Activated CD4-positive, CD25-positive, alpha-beta regulatory T cell treated with anti-CD3 and anti-CD28 coated beads, Interleukin-2, amount 50 U/mL, for 72 hours (primary cell): ENCODE results near the gene NR4A3.

Experiments used
- DNase-seq: peaks from one replicate; pipeline ENCODE4 v3.0.0; 2021

The NR4A3 gene

DNA sequence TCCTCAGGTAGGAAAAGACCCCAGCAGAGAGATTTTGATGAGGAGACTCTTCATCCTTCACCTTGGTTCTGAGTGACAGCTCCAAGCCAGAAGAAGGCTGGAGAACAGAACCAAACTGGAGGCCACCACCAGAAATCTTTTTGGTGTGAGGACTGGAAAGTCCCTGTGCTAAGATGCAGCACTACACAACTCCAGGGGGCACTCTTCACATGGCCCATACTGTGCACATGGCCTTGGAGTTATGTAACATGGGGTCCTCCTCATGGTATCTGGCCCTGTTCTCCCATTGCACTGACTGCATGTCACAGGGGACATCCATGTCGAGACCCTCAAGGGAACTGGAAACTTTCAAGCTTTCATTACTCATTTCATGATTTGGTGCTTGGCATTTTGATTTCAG lies 67.4 kb downstream of the NR4A3 start:
- DNase-seq: no peak

DNA sequence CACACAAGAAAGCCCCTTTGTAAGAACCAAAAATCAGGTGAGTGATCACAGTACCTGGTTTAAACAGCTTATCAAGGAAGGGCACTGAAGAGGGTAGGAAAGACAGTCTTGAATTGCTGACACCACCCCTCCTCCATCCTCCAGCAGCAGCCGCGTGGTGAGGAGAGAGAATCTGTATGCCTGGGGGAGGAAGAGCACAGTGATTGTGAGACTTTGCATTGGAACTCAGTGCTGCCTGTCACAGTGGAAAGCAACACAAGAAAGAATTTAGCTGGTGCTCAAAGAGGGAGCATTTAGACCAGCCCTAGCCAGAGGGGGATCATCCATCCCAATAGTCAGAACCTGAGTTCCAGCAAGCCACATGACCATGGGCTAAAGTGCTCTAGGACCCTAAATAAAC lies 73.1 kb downstream of the NR4A3 start:
- DNase-seq: no peak

DNA sequence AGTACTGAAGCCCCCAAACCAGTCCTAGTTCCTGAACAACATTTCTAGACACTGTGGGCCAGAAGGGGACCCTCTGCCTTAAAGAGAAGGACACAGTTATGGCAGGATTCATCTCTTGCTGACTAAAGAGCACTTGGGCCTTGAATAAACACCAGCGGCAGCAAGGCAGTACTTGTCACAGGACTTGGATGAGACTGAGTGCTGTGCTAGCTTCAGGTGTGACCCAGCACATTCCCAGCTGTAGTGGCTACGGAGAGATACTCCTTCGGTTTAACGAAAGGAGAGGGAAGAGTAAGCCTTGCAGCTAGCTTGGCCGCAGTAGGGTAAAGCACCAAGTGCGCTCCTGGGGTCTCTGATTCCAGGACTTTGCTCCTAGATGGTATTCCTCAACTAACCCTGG lies 73.8 kb downstream of the NR4A3 start:
- no peak for DNase-seq

DNA sequence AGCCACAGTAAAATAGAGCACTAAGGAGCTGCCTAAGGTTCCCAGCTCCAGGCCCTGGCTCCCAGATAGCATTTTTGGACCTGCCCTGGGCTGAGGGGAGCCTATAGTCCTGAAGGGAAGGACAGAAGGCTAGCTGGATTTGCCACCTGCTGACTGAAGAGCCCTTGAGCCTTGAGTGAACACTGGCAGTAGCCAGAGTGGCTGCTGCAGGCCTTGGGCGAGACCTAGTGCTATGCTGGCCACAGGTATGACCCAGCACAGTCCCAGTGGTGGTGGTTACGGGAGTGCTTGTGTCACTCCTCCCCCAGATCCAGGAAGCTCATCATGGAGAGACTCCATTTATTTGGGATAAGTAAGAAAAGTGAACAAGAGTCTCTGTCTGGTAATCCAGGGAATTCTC lies 74.4 kb downstream of the NR4A3 start:
- DNase-seq: no peak

DNA sequence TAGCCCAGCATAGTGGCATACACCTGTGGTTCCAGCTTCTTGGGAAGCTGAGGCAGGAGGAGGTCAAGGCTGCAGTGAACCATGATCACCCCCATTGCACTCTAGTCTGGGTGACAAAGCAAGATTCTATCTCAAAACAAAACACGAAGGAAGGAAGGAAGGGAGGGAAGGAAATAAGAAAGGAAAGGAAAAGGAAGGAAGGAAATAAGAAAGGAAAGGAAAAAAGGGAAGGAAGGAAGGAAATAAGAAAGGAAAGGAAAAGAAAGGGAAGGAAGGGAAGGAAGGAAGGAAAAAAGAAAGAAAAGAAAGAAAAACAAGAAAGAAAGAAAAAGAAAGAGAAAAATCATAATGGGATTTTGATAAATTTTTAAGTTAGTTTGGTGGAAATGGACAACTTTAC lies 81.7 kb downstream of the NR4A3 start:
- no peak for DNase-seq

DNA sequence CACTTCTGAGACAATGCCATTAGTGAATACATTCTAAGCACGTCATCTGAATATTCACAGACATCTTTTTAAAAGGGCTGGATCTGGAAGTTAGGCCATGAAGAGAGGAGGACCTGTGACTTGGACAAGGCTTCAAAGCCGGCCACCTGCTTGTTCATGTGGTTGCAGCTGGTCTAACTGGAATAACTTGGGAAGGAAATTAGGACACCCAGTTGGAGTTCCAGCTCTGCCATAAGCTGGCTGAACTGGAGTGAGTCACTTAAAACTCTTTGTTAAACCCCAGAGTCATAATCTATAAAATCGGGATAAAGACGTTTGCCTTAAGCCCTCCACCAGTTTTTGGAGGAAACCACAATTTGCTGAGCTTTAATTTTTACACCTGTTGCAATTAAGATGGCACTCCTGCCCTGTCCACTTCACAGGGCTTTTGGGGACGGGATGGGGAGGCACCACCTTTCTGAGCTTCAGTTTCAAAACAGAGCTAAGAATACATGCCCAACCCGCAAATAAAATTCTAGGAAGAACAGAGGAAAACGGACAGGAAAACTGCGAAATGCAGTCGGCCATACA lies 84.2 kb downstream of the NR4A3 start:
- DNase-seq: no peak

DNA sequence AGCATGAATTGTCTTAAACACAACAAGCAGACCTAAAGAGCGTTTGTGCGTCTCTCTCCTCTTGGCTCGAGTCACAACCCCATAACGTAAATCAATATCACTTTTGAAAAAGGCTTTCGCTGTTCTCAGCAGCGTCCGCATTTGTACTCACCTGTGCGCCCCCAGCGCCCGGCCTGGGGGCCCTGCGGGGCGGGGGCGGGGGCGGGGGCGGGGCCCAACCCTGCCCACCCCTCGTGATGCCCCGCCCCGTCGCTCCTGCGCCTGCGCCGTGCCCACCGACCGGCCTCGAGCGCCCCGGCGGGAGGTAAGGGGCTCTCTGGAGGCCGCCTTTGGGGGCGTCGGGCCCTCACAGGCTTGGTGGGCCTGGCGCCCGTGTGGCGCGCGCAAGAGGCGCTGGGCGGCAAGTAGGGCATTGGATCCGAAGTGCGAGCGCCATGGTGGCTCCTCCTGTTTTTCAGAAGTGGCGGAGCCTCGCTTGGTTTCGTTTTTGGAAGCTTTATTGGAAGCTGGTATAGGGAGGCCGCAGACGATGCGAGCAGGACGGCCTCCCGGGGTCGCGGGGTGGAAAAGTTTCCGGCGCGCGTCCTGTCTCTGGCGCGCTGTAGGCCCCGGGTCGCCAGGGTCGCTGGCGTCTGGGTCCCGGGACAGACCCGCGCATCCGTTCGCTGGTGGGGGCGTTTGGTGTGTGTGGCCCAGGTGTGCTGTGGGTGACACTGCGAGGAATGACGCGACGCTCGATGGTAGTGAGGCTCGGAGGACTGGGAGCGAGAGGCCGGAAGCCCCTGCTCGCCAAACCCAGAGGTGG lies 84.9 kb downstream of the NR4A3 start, which contains the start of gene STX17:
Gene STX17, plus strand, starts transcription at position 252 of the 805 bp plus-strand sequence. CDS start 8,586 bp downstream, outside the sequence.
- DNase-seq: peak; percentile 82

DNA sequence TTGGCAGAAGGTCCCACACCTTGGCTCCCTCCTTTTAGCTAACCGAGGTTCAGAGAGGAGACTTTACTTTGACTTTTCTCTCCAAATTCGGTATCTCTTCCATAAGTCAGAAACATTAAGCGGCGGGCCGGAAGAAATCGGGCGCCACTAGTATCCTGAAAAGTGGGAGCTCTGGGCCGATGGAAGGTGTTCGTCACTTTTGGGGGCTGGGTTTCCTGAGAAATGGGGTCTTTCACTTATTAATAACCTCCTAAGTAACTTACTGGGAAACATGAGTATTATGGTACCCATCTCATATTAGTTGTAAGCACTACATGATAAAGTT lies 85.5 kb downstream of the NR4A3 start:
- no peak for DNase-seq

DNA sequence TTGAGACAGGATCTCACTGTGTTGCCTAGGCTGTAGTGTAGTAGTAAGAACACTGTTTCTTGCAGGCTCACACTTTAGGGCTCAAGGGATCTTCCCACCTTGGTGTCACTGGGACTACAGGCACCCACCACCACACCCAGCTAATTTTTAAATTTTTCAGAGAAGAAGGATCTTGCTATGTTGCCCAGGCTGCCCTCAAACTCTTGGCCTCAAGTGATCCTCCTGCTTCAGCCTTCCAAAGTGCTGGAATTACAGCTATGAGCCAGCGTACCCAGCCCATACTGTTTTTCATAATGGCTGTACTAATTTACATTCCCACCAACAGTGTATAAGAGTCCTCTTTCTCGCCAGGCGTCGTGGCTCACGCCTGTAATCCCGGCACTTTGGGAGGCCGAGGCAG lies 89.9 kb downstream of the NR4A3 start:
- DNase-seq: no peak
